Measurements from ENCODE around the gene ZNF276. TPM values are rescaled to one million over a fixed set of nuclear protein-coding genes. Genes with fewer than 3 reads are reported as not detected.
A peak's percentile ranks its signal among the peaks of the same experiment; 100 is the strongest.

Gene ZNF276
- polyA plus RNA-seq, 3 donors: 2.2 to 54.5 (median 3.2) TPM

GRCh38 chr16:89742948-89743347, 21.6 kb downstream of the ZNF276 start:
- H3K4me3 ChIP-seq (replicated peaks in 1 of 3; ENCODE audit: low read depth in 2 of 3, low read length in 3 of 3): no peak overlapping the region
- H3K27me3 ChIP-seq (ENCODE audit: control insufficient read depth in 2 of 2, insufficient read depth in 2 of 2, low read length in 2 of 2): no peaks in the 10 kb centered on the region
- Mint-ChIP-seq H3K9me3 (no peaks in the 10 kb centered on the region), H3K4me1 (no peaks in the 10 kb centered on the region), H3K4me3 (no peak overlapping the region), H3K36me3 (peaks cover 70 to 87% of the 10 kb centered on the region in 2 donors), H3K27ac (peak overlapping the region in 3 of 7 donors; percentile 35 to 84 (median 74)), H3K27me3 (ENCODE audit: low read depth in 3 of 3) (no peaks in the 10 kb centered on the region)
- DNase-seq: no peak
- H3K4me2 ChIP-seq (replicated peaks; ENCODE audit: extremely low read depth, low read length, poor library complexity, severe bottlenecking): no peak overlapping the region
- H3K9ac ChIP-seq (ENCODE audit: insufficient read depth, low read length, poor library complexity, severe bottlenecking): no peak overlapping the region
- peak overlapping the region in 1 of 2 donors; percentile 67 for H3K27ac ChIP-seq (ENCODE audit: low read depth in 1 of 2, low read length in 2 of 2)
- TF ChIP-seq CTCF (IDR thresholded peaks at IDR 0.05): no peak
- WGBS (ENCODE audit: insufficient coverage): 89% methylated on average over 4 of the region's 4 CpGs
- H3K79me2 ChIP-seq (ENCODE audit: insufficient read depth, low read length): no peaks in the 10 kb centered on the region
- H3K9me3 ChIP-seq (replicated peaks in 1 of 2; ENCODE audit: control insufficient read depth in 1 of 2, insufficient read depth in 1 of 2, low read length in 2 of 2): no peaks in the 10 kb centered on the region
- intact Hi-C loops (cut with micrococcal nuclease): no loop called here
- H3K4me1 ChIP-seq (ENCODE audit: control insufficient read depth in 1 of 2, insufficient read depth in 2 of 2, low read length in 2 of 2): no peaks in the 10 kb centered on the region
- peaks cover 61 to 91% of the 10 kb centered on the region in 2 donors for H3K36me3 ChIP-seq (replicated peaks in 1 of 2; ENCODE audit: control insufficient read depth in 1 of 2, insufficient read depth in 2 of 2, low read length in 2 of 2)
- no peak overlapping the region for H2AFZ ChIP-seq (ENCODE audit: insufficient read depth, low read depth, low read length, poor library complexity, severe bottlenecking)
- H4K20me1 ChIP-seq (ENCODE audit: insufficient read depth, low read length): peaks cover 46% of the 10 kb centered on the region

- Histone ChIP-seq H3K36me3 (replicated peaks in 1 of 2; ENCODE audit: control insufficient read depth in 1 of 2, insufficient read depth in 2 of 2, low read length in 2 of 2) (peaks cover 49 to 84% of the 10 kb centered on the region in 2 donors), H3K4me2 (replicated peaks; ENCODE audit: extremely low read depth, low read length, poor library complexity, severe bottlenecking) (no peak overlapping the region), H3K27ac (ENCODE audit: low read depth in 1 of 2, low read length in 2 of 2) (no peak overlapping the region), H3K9ac (ENCODE audit: insufficient read depth, low read length, poor library complexity, severe bottlenecking) (no peak overlapping the region), H3K4me1 (ENCODE audit: control insufficient read depth in 1 of 2, insufficient read depth in 2 of 2, low read length in 2 of 2) (peaks cover 6 to 8% of the 10 kb centered on the region in 2 donors), H4K20me1 (ENCODE audit: insufficient read depth, low read length) (peaks cover 29% of the 10 kb centered on the region), H2AFZ (ENCODE audit: insufficient read depth, low read depth, low read length, poor library complexity, severe bottlenecking) (no peak overlapping the region), H3K4me3 (replicated peaks in 1 of 3; ENCODE audit: low read depth in 2 of 3, low read length in 3 of 3) (no peak overlapping the region), H3K79me2 (ENCODE audit: insufficient read depth, low read length) (no peaks in the 10 kb centered on the region), H3K27me3 (ENCODE audit: control insufficient read depth in 2 of 2, insufficient read depth in 2 of 2, low read length in 2 of 2) (no peaks in the 10 kb centered on the region), H3K9me3 (replicated peaks in 1 of 2; ENCODE audit: control insufficient read depth in 1 of 2, insufficient read depth in 1 of 2, low read length in 2 of 2) (no peaks in the 10 kb centered on the region)
- intact Hi-C loops (cut with micrococcal nuclease): no loop called here
- peak overlapping the region in 2 of 7 donors; percentile 41 to 44 for H3K27ac Mint-ChIP-seq
- 97% methylated on average over 14 of the region's 16 CpGs for WGBS (ENCODE audit: insufficient coverage)
- no peak overlapping the region for H3K4me3 Mint-ChIP-seq
- H3K4me1 Mint-ChIP-seq: peaks cover 6% of the 10 kb centered on the region
- H3K36me3 Mint-ChIP-seq: peaks cover 63 to 82% of the 10 kb centered on the region in 2 donors
- H3K27me3 Mint-ChIP-seq (ENCODE audit: low read depth in 3 of 3): peaks cover 0 to 1% (median 0%) of the 10 kb centered on the region in 3 donors
- no peak for DNase-seq
- no peaks in the 10 kb centered on the region for H3K9me3 Mint-ChIP-seq
- TF ChIP-seq CTCF (IDR thresholded peaks at IDR 0.05): no peak
These were observed 23.5 kb downstream of the ZNF276 start for GRCh38 chr16:89744813-89745212.

Data from CD14-positive monocyte (primary cell).